ENCODE results near the gene NLGN2.

DNA sequence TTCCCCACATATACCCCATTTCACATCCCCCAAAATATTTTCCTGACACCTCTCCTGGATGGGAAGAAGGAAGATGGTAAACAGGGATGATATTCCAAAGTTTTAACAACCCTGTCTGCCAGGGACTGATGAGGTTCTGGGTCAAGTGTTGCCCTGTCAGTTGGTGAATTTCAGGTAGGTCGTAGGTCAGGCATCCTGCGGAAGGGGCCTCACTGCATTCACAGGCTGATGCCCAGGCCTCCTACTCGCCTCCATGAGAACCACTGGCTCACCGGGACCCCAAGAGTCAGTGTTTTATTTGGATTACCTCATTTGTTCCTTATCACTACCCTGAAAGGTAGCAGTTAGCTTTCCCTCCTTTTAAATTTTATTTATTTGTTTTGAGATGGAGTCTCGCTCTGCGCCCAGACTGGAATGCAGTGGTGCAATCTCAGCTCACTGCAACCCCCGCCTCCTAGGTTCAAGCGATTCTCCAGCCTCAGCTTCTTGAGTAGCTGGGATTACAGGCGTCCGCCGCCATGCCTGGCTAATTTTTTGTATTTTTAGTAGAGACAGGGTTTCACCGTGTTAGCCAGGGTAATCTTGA lies 61.3 kb downstream of the NLGN2 start:
- TF ChIP-seq CTCF (IDR thresholded peaks at IDR 0.05) (no peak), POLR2A (IDR thresholded peaks at IDR 0.05) (no peak)
